Activated T-helper 1 cell treated with anti-CD3 and anti-CD28 coated beads, Interleukin-12 subunit alpha, Interleukin-12 subunit beta, Interleukin-2, Interleukin-4 antibody, amounts not matched to agents 30 ng/mL and 10 ng/mL and 1 ng/mL, durations not matched to agents 14 hours and 24 hours and 36 hours (primary cell): ENCODE results near the gene ECSCR. TPM values are rescaled to one million over a fixed set of nuclear protein-coding genes. Genes with fewer than 3 reads are reported as not detected.
"Not testable (repeated sequence)": the region's sequence is repeated elsewhere in the genome, so short reads cannot be mapped to it uniquely, and the experiment has no call there.

Experiments
- DNase-seq: peaks from one replicate; pipeline ENCODE4 v3.0.0; 2021; ENCODE audit warnings: low spot score
- H3K27ac Mint-ChIP-seq: one replicate; pipeline ENCODE4 v1.8.0; 2021; ENCODE audit warnings: mild to moderate bottlenecking, mixed read lengths
- H3K27me3 Mint-ChIP-seq: one replicate; pipeline ENCODE4 v1.8.0; 2022; ENCODE audit warnings: mild to moderate bottlenecking, moderate library complexity, mixed read lengths; ENCODE audit not compliant: insufficient read depth
- H3K36me3 Mint-ChIP-seq: one replicate; pipeline ENCODE4 v1.8.0; 2021; ENCODE audit warnings: low read depth, mixed read lengths
- H3K4me1 Mint-ChIP-seq: one replicate; pipeline ENCODE4 v1.8.0; 2021; ENCODE audit warnings: low read depth, mixed read lengths
- H3K4me3 Mint-ChIP-seq: one replicate; pipeline ENCODE4 v1.8.0; 2021; ENCODE audit warnings: mild to moderate bottlenecking, moderate library complexity, mixed read lengths
- H3K9me3 Mint-ChIP-seq: one replicate; pipeline ENCODE4 v1.8.0; 2021; ENCODE audit warnings: mixed read lengths
- intact Hi-C: fragments of 100-400 bp; cut with micrococcal nuclease; formaldehyde crosslinking; loops from one replicate; pipeline ENCODE4 v1.15.1; 2024
- total RNA-seq: library from RNA; stranded (reverse); gene quantifications from 2 replicates; pipeline ENCODE4 v1.2.3, GENCODE V29; 2022

ECSCR gene
- total RNA-seq, 1 donor from 2014 or later, result 1.3 TPM

GRCh38 chr5:139413153-139413552, 49.4 kb downstream of the ECSCR start:
- intact Hi-C loops, result loop anchor here (10.0 kb wide), 1 partner anchor 332 kb away; no protein-coding TSS in a partner anchor
- H3K4me3 Mint-ChIP-seq, result no peak overlapping the region
- H3K9me3 Mint-ChIP-seq, result no peaks in the 10 kb centered on the region
- no peak for DNase-seq
- peaks cover 66% of the 10 kb centered on the region for H3K4me1 Mint-ChIP-seq
- H3K36me3 Mint-ChIP-seq, result peaks cover 30% of the 10 kb centered on the region
- H3K27ac Mint-ChIP-seq, result peak overlapping the region; percentile 94
- H3K27me3 Mint-ChIP-seq, result no peaks in the 10 kb centered on the region

- no peak for DNase-seq
- intact Hi-C loops, result loop anchor here (10.0 kb wide), 1 partner anchor 334 kb away; no protein-coding TSS in a partner anchor
- H3K27ac Mint-ChIP-seq, result no peak overlapping the region
- peaks cover 67% of the 10 kb centered on the region for H3K4me1 Mint-ChIP-seq
- no peaks in the 10 kb centered on the region for H3K27me3 Mint-ChIP-seq
- no peak overlapping the region for H3K4me3 Mint-ChIP-seq
- no peaks in the 10 kb centered on the region for H3K9me3 Mint-ChIP-seq
- H3K36me3 Mint-ChIP-seq, result peaks cover 30% of the 10 kb centered on the region
Observed at GRCh38 chr5:139410993-139411828, 51.3 kb downstream of the ECSCR start.

GRCh38 chr5:139410121-139410992, 52.2 kb downstream of the ECSCR start:
- Mint-ChIP-seq H3K36me3 (peaks cover 30% of the 10 kb centered on the region), H3K27ac (no peak overlapping the region), H3K27me3 (no peaks in the 10 kb centered on the region), H3K4me1 (peaks cover 58% of the 10 kb centered on the region), H3K9me3 (no peaks in the 10 kb centered on the region), H3K4me3 (no peak overlapping the region)
- no peak for DNase-seq
- intact Hi-C loops, result loop anchor here (10.0 kb wide), 1 partner anchor 334 kb away; no protein-coding TSS in a partner anchor

GRCh38 chr5:139409116-139409515, 53.4 kb downstream of the ECSCR start:
- H3K27ac Mint-ChIP-seq, intact Hi-C loops, H3K9me3 Mint-ChIP-seq, H3K27me3 Mint-ChIP-seq, H3K4me3 Mint-ChIP-seq, DNase-seq: not testable (repeated sequence)
- Mint-ChIP-seq H3K36me3 (peaks cover 25% of the 10 kb centered on the region), H3K4me1 (peaks cover 53% of the 10 kb centered on the region)

- Mint-ChIP-seq H3K36me3 (peaks cover 17% of the 10 kb centered on the region), H3K4me3 (no peak overlapping the region), H3K27me3 (no peaks in the 10 kb centered on the region), H3K4me1 (peaks cover 53% of the 10 kb centered on the region), H3K27ac (no peak overlapping the region), H3K9me3 (no peaks in the 10 kb centered on the region)
- intact Hi-C loops, result no loop called here
- DNase-seq, result no peak
Observed at GRCh38 chr5:139408191-139408590, 54.4 kb downstream of the ECSCR start.

- intact Hi-C loops, result no loop called here
- H3K4me1 Mint-ChIP-seq, result peaks cover 53% of the 10 kb centered on the region
- H3K36me3 Mint-ChIP-seq, result peaks cover 11% of the 10 kb centered on the region
- no peaks in the 10 kb centered on the region for H3K27me3 Mint-ChIP-seq
- DNase-seq, result no peak
- H3K4me3 Mint-ChIP-seq, result no peak overlapping the region
- no peaks in the 10 kb centered on the region for H3K9me3 Mint-ChIP-seq
- H3K27ac Mint-ChIP-seq, result no peak overlapping the region
Observed at GRCh38 chr5:139407517-139407916, 55.0 kb downstream of the ECSCR start.

- Mint-ChIP-seq H3K4me1 (peaks cover 52% of the 10 kb centered on the region), H3K9me3 (no peaks in the 10 kb centered on the region), H3K4me3 (no peak overlapping the region), H3K36me3 (peaks cover 6% of the 10 kb centered on the region), H3K27me3 (no peaks in the 10 kb centered on the region), H3K27ac (no peak overlapping the region)
- no peak for DNase-seq
- intact Hi-C loops, result no loop called here
Observed at GRCh38 chr5:139406963-139407362, 55.6 kb downstream of the ECSCR start.

- intact Hi-C loops, result loop anchor here (1.0 to 5.0 kb wide), 11 partner anchors 11 to 1072 kb away; partner anchors contain the start of genes CDC25C, DNAJC18, EGR1 and ETF1
- DNase-seq, result no peak
Observed at GRCh38 chr5:139404484-139404840, 58.1 kb downstream of the ECSCR start.

GRCh38 chr5:139403787-139404483, 58.6 kb downstream of the ECSCR start, which contains the start of gene SPATA24:
TSS of gene SPATA24 (minus strand) at chr5:139404089. CDS start at chr5:139404060, 29 bp downstream.
- no peaks in the 10 kb centered on the region for H3K9me3 Mint-ChIP-seq
- H3K27me3 Mint-ChIP-seq, result no peaks in the 10 kb centered on the region
- peaks cover 3% of the 10 kb centered on the region for H3K36me3 Mint-ChIP-seq
- intact Hi-C loops, result loop anchor here (1.0 to 5.0 kb wide), 12 partner anchors 11 to 1072 kb away; partner anchors contain the start of genes CDC25C, DNAJC18, EGR1 and ETF1
- DNase-seq, result peak; percentile 98
- peak within 1 kb of the TSS; percentile 91 for H3K4me3 Mint-ChIP-seq
- peak within 1 kb of the TSS; percentile 100 for H3K27ac Mint-ChIP-seq
- peaks cover 47% of the 10 kb centered on the region for H3K4me1 Mint-ChIP-seq

More at GRCh38 chr5:139404484-139404840, 58.1 kb downstream of the ECSCR start:
- Mint-ChIP-seq H3K27ac (peak overlapping the region; percentile 100), H3K4me3 (peak overlapping the region; percentile 91), H3K4me1 (peaks cover 42% of the 10 kb centered on the region), H3K9me3 (no peaks in the 10 kb centered on the region), H3K27me3 (no peaks in the 10 kb centered on the region), H3K36me3 (peaks cover 3% of the 10 kb centered on the region)

GRCh38 chr5:139403418-139403786, 59.1 kb downstream of the ECSCR start:
- no peak for DNase-seq
- intact Hi-C loops, result loop anchor here (1.0 to 5.0 kb wide), 3 partner anchors 936 to 1071 kb away; partner anchors contain the start of genes CDC25C, EGR1 and REEP2
- peaks cover 3% of the 10 kb centered on the region for H3K36me3 Mint-ChIP-seq
- no peaks in the 10 kb centered on the region for H3K9me3 Mint-ChIP-seq
- peaks cover 47% of the 10 kb centered on the region for H3K4me1 Mint-ChIP-seq
- H3K27ac Mint-ChIP-seq, result peak overlapping the region; percentile 100
- H3K4me3 Mint-ChIP-seq, result peak overlapping the region; percentile 91
- no peaks in the 10 kb centered on the region for H3K27me3 Mint-ChIP-seq

GRCh38 chr5:139402561-139403158, 59.9 kb downstream of the ECSCR start:
- peak overlapping the region; percentile 100 for H3K27ac Mint-ChIP-seq
- peaks cover 43% of the 10 kb centered on the region for H3K4me1 Mint-ChIP-seq
- peak overlapping the region; percentile 91 for H3K4me3 Mint-ChIP-seq
- peaks cover 1% of the 10 kb centered on the region for H3K36me3 Mint-ChIP-seq
- H3K9me3 Mint-ChIP-seq, result no peaks in the 10 kb centered on the region
- no peak for DNase-seq
- intact Hi-C loops, result loop anchor here (1.0 to 5.0 kb wide), 3 partner anchors 935 to 1070 kb away; partner anchors contain the start of genes CDC25C, EGR1 and REEP2
- no peaks in the 10 kb centered on the region for H3K27me3 Mint-ChIP-seq

- H3K4me1 Mint-ChIP-seq, result peaks cover 43% of the 10 kb centered on the region
- no peak overlapping the region for H3K4me3 Mint-ChIP-seq
Observed at GRCh38 chr5:139401546-139401945, 61.0 kb downstream of the ECSCR start.

More at GRCh38 chr5:139401546-139401945, 61.0 kb downstream of the ECSCR start:
- Mint-ChIP-seq H3K36me3 (peaks cover 6% of the 10 kb centered on the region), H3K27ac (no peak overlapping the region), H3K27me3 (no peaks in the 10 kb centered on the region), H3K9me3 (no peaks in the 10 kb centered on the region)
- intact Hi-C loops, result loop anchor here (5.0 kb wide), 2 partner anchors 934 to 1069 kb away; partner anchors contain the start of genes CDC25C and EGR1
- DNase-seq, result no peak
